C4-2B (cell line): Measurements from ENCODE around the gene UGT3A1.

ENCODE experiments used
- ZFX ChIP-seq: fragments of 450-650 bp; IDR thresholded peaks from 2 replicates; pipeline ENCODE4 v1.6.1; 2017
- TF ChIP-seq, protein P1 (sequence below): fragments of 450-650 bp; conservative IDR thresholded peaks from 2 replicates; pipeline ENCODE4 v1.5.1; 2017; ENCODE audit warnings: mild to moderate bottlenecking

- TF ChIP-seq, protein P1, sequence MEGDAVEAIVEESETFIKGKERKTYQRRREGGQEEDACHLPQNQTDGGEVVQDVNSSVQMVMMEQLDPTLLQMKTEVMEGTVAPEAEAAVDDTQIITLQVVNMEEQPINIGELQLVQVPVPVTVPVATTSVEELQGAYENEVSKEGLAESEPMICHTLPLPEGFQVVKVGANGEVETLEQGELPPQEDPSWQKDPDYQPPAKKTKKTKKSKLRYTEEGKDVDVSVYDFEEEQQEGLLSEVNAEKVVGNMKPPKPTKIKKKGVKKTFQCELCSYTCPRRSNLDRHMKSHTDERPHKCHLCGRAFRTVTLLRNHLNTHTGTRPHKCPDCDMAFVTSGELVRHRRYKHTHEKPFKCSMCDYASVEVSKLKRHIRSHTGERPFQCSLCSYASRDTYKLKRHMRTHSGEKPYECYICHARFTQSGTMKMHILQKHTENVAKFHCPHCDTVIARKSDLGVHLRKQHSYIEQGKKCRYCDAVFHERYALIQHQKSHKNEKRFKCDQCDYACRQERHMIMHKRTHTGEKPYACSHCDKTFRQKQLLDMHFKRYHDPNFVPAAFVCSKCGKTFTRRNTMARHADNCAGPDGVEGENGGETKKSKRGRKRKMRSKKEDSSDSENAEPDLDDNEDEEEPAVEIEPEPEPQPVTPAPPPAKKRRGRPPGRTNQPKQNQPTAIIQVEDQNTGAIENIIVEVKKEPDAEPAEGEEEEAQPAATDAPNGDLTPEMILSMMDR, result no peak
- TF ChIP-seq ZFX, result no peak
These were observed 16.6 kb downstream of the UGT3A1 start for GRCh38 chr5:35974570-35974969.
